ENCODE data around the gene ARFGEF3.

The ARFGEF3 gene

GRCh38 chr6:138307816-138308730 lies 146.3 kb downstream of the ARFGEF3 start:
- DNase-seq (ENCODE audit: low read depth in 2 of 2): no peak

- DNase-seq (ENCODE audit: low read depth in 2 of 2): no peak
These were observed 147.0 kb downstream of the ARFGEF3 start for GRCh38 chr6:138308731-138309110.

GRCh38 chr6:138309695-138310094 lies 148.0 kb downstream of the ARFGEF3 start:
- DNase-seq (ENCODE audit: low read depth in 2 of 2): no peak

GRCh38 chr6:138310294-138310693 lies 148.6 kb downstream of the ARFGEF3 start:
- no peak for DNase-seq (ENCODE audit: low read depth in 2 of 2)

GRCh38 chr6:138310821-138311220 lies 149.1 kb downstream of the ARFGEF3 start:
- no peak for DNase-seq (ENCODE audit: low read depth in 2 of 2)

GRCh38 chr6:138311268-138311667 lies 149.5 kb downstream of the ARFGEF3 start:
- DNase-seq (ENCODE audit: low read depth in 2 of 2): no peak

- DNase-seq (ENCODE audit: low read depth in 2 of 2): no peak
These were observed 157.1 kb downstream of the ARFGEF3 start for GRCh38 chr6:138318741-138319375.

GRCh38 chr6:138321934-138322333 lies 160.2 kb downstream of the ARFGEF3 start:
- DNase-seq (ENCODE audit: low read depth in 2 of 2): no peak

GRCh38 chr6:138323821-138324220 lies 162.1 kb downstream of the ARFGEF3 start:
- no peak for DNase-seq (ENCODE audit: low read depth in 2 of 2)

GRCh38 chr6:138328210-138328609 lies 166.5 kb downstream of the ARFGEF3 start:
- DNase-seq (ENCODE audit: low read depth in 2 of 2): no peak

- DNase-seq (ENCODE audit: low read depth in 2 of 2): no peak
These were observed 169.0 kb downstream of the ARFGEF3 start for GRCh38 chr6:138330763-138331162.

GRCh38 chr6:138331444-138331843 lies 169.7 kb downstream of the ARFGEF3 start:
- no peak for DNase-seq (ENCODE audit: low read depth in 2 of 2)

- no peak for DNase-seq (ENCODE audit: low read depth in 2 of 2)
These were observed 170.2 kb downstream of the ARFGEF3 start for GRCh38 chr6:138331984-138332383.

GRCh38 chr6:138334000-138334399 lies 172.3 kb downstream of the ARFGEF3 start:
- no peak for DNase-seq (ENCODE audit: low read depth in 2 of 2)

GRCh38 chr6:138334963-138335362 lies 173.2 kb downstream of the ARFGEF3 start:
- no peak for DNase-seq (ENCODE audit: low read depth in 2 of 2)

GRCh38 chr6:138336221-138336620 lies 174.5 kb downstream of the ARFGEF3 start:
- DNase-seq (ENCODE audit: low read depth in 2 of 2): no peak

GRCh38 chr6:138337076-138337475 lies 175.3 kb downstream of the ARFGEF3 start:
- DNase-seq (ENCODE audit: low read depth in 2 of 2): no peak

- DNase-seq (ENCODE audit: low read depth in 2 of 2): no peak
These were observed 177.3 kb downstream of the ARFGEF3 start for GRCh38 chr6:138339024-138339423.

- no peak for DNase-seq (ENCODE audit: low read depth in 2 of 2)
These were observed 179.4 kb downstream of the ARFGEF3 start for GRCh38 chr6:138341176-138341575.

- DNase-seq (ENCODE audit: low read depth in 2 of 2): no peak
These were observed 181.4 kb downstream of the ARFGEF3 start for GRCh38 chr6:138343112-138343511.

- DNase-seq (ENCODE audit: low read depth in 2 of 2): no peak
These were observed 184.0 kb downstream of the ARFGEF3 start for GRCh38 chr6:138345565-138346285.

Data from stimulated activated CD8-positive, alpha-beta memory T cell treated with anti-CD3 and anti-CD28 coated beads, Interleukin-15, amount 100 ng/mL, for 4 hours (primary cell).